ENCODE results near the gene ANKRD6.

ANKRD6 gene

DNA sequence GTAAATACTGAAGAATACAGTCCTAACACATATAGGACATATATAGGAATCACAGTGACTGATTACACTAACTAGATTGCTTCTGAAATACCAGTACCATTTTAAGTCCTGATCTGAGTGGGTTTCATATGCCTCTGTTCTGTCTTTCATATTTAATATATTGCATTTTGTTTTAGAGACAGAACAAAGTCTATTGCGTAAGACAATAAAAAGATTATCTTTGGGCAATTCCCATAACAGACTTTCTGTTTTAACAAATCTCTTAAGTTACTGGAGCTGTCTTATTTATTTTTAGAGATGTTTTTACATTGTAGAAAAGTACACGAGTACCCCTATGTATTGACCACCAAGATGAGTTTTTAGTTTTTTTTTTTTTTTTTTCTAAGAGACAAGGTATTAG, 29.6 kb downstream of the ANKRD6 start:
- no peak overlapping the region for H3K4ac ChIP-seq (ENCODE audit: low read depth, low read length)
- no peaks in the 10 kb centered on the region for H3K79me2 ChIP-seq (ENCODE audit: control insufficient read depth, insufficient read depth, low read length)
- no peak overlapping the region for H3K56ac ChIP-seq (ENCODE audit: low read length)
- no peak overlapping the region for H2BK120ac ChIP-seq (ENCODE audit: low read depth, low read length)
- H3K4me1 ChIP-seq (ENCODE audit: control insufficient read depth, low read depth, low read length): no peaks in the 10 kb centered on the region
- no peak overlapping the region for H3K4me2 ChIP-seq (ENCODE audit: low read length)
- no peaks in the 10 kb centered on the region for H3K27me3 ChIP-seq (ENCODE audit: insufficient read depth, low read length, poor library complexity)
- no peak overlapping the region for H2BK15ac ChIP-seq (replicated peaks; ENCODE audit: low read depth)
- H2BK5ac ChIP-seq (ENCODE audit: low read length): no peak overlapping the region
- no peaks in the 10 kb centered on the region for H3K36me3 ChIP-seq (ENCODE audit: control insufficient read depth, insufficient read depth, low read length)
- no peak overlapping the region for H3K9ac ChIP-seq (ENCODE audit: low read length)
- H2AK5ac ChIP-seq (ENCODE audit: low read length): no peak overlapping the region
- no CpG with 5 or more reads among the region's 2 CpGs for WGBS (ENCODE audit: extremely low coverage, insufficient coverage, low lambda C conversion rate)
- no peak overlapping the region for H4K8ac ChIP-seq (ENCODE audit: low read depth, low read length)
- no peak overlapping the region for H4K5ac ChIP-seq (ENCODE audit: low read length)
- H3K18ac ChIP-seq (ENCODE audit: low read length): no peak overlapping the region
- no peak for DNase-seq
- H3K27ac ChIP-seq (ENCODE audit: low read depth, low read length): no peak overlapping the region
- no peak overlapping the region for H3K23ac ChIP-seq (ENCODE audit: low read length)
- H3K79me1 ChIP-seq (ENCODE audit: low read length): peaks cover 4% of the 10 kb centered on the region
- H3K4me3 ChIP-seq (ENCODE audit: low read length): no peak overlapping the region

DNA sequence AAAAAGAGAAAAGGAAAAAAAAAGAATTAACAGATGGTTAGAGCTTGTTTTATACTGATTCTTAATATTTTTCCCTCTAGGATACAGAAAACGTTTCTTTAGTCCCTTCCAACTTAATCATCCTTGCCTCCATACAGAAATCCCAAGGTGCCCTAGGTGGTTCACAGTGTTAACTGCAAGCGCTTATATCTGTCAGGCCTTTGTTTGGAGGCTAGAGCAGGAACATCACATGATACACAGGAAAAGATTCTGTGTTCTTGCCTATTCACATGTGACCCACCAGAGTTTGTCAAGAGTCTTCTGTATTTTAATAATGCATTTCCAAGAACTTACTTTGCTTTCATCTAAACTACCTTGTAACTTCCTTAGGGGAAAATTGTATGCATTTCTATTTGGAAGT, 31.3 kb downstream of the ANKRD6 start:
- H4K5ac ChIP-seq (ENCODE audit: low read length): no peak overlapping the region
- no peak overlapping the region for H2BK15ac ChIP-seq (replicated peaks; ENCODE audit: low read depth)
- no peak overlapping the region for H3K18ac ChIP-seq (ENCODE audit: low read length)
- H3K27me3 ChIP-seq (ENCODE audit: insufficient read depth, low read length, poor library complexity): no peaks in the 10 kb centered on the region
- no peak overlapping the region for H3K9ac ChIP-seq (ENCODE audit: low read length)
- no peaks in the 10 kb centered on the region for H3K79me2 ChIP-seq (ENCODE audit: control insufficient read depth, insufficient read depth, low read length)
- no peaks in the 10 kb centered on the region for H3K36me3 ChIP-seq (ENCODE audit: control insufficient read depth, insufficient read depth, low read length)
- no peak overlapping the region for H2BK120ac ChIP-seq (ENCODE audit: low read depth, low read length)
- no peak overlapping the region for H3K4ac ChIP-seq (ENCODE audit: low read depth, low read length)
- no peak overlapping the region for H4K8ac ChIP-seq (ENCODE audit: low read depth, low read length)
- H3K4me2 ChIP-seq (ENCODE audit: low read length): no peak overlapping the region
- no peak overlapping the region for H3K56ac ChIP-seq (ENCODE audit: low read length)
- H3K79me1 ChIP-seq (ENCODE audit: low read length): no peaks in the 10 kb centered on the region
- no peak overlapping the region for H3K4me3 ChIP-seq (ENCODE audit: low read length)
- no peak for DNase-seq
- H3K4me1 ChIP-seq (ENCODE audit: control insufficient read depth, low read depth, low read length): no peaks in the 10 kb centered on the region
- no peak overlapping the region for H2AK5ac ChIP-seq (ENCODE audit: low read length)
- no peak overlapping the region for H3K23ac ChIP-seq (ENCODE audit: low read length)
- H2BK5ac ChIP-seq (ENCODE audit: low read length): no peak overlapping the region
- no CpG with 5 or more reads among the region's 2 CpGs for WGBS (ENCODE audit: extremely low coverage, insufficient coverage, low lambda C conversion rate)
- no peak overlapping the region for H3K27ac ChIP-seq (ENCODE audit: low read depth, low read length)

DNA sequence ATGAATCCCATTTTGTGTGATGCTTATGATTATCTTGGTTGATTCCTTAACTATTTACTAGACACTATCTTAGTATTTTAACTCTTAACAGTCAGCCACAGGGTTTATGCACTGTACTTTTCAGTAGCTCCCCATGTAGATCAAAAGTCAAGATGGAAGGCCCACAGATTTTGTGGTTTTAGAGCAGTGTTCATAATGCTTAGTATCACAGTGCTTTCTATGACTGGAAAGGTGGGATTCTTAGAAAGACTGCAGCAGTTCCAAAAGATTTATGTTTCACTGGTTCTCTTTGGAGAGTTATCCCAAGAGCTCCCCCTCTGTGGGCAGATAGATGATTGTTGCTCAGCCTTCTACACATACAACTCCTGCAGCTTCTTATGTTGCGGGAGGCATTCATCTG, 34.5 kb downstream of the ANKRD6 start:
- Histone ChIP-seq H3K4ac (ENCODE audit: low read depth, low read length) (no peak overlapping the region), H3K23ac (ENCODE audit: low read length) (no peak overlapping the region), H3K79me2 (ENCODE audit: control insufficient read depth, insufficient read depth, low read length) (no peaks in the 10 kb centered on the region), H2AK5ac (ENCODE audit: low read length) (no peak overlapping the region), H2BK120ac (ENCODE audit: low read depth, low read length) (no peak overlapping the region), H3K9ac (ENCODE audit: low read length) (no peak overlapping the region), H3K36me3 (ENCODE audit: control insufficient read depth, insufficient read depth, low read length) (no peaks in the 10 kb centered on the region), H3K27ac (ENCODE audit: low read depth, low read length) (no peak overlapping the region), H2BK5ac (ENCODE audit: low read length) (no peak overlapping the region), H3K18ac (ENCODE audit: low read length) (no peak overlapping the region), H3K4me1 (ENCODE audit: control insufficient read depth, low read depth, low read length) (peaks cover 2% of the 10 kb centered on the region), H4K8ac (ENCODE audit: low read depth, low read length) (no peak overlapping the region), H3K4me3 (ENCODE audit: low read length) (no peak overlapping the region), H3K27me3 (ENCODE audit: insufficient read depth, low read length, poor library complexity) (no peaks in the 10 kb centered on the region), H3K4me2 (ENCODE audit: low read length) (no peak overlapping the region), H3K56ac (ENCODE audit: low read length) (no peak overlapping the region), H3K79me1 (ENCODE audit: low read length) (peaks cover 3% of the 10 kb centered on the region), H2BK15ac (replicated peaks; ENCODE audit: low read depth) (no peak overlapping the region), H4K5ac (ENCODE audit: low read length) (no peak overlapping the region)
- no peak for DNase-seq
- WGBS (ENCODE audit: extremely low coverage, insufficient coverage, low lambda C conversion rate): no CpG with 5 or more reads among the region's 1 CpG

DNA sequence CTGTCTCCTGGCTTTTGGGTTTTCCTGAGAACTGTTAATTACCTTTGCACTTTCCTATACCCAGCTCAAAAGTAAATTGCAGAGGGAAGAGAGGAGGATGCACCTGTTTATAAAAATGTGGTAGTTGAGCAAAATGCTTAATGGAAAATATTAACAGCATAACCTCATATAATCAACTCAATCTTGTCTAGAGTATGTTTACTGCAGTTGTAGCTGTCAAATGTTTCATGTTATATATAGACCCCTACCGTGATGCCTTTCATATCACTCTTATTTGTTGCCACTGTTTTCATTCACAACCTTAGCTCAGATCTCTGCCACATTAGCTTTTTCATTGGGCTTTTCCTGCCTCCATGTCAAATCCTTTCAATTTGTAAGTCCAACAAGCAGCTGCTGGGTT, 36.0 kb downstream of the ANKRD6 start:
- Histone ChIP-seq H2BK15ac (replicated peaks; ENCODE audit: low read depth) (no peak overlapping the region), H3K27ac (ENCODE audit: low read depth, low read length) (no peak overlapping the region), H2BK5ac (ENCODE audit: low read length) (no peak overlapping the region), H3K18ac (ENCODE audit: low read length) (no peak overlapping the region), H3K9ac (ENCODE audit: low read length) (no peak overlapping the region), H3K4me1 (ENCODE audit: control insufficient read depth, low read depth, low read length) (peaks cover 2% of the 10 kb centered on the region), H3K79me1 (ENCODE audit: low read length) (peaks cover 5% of the 10 kb centered on the region), H3K4ac (ENCODE audit: low read depth, low read length) (no peak overlapping the region), H3K36me3 (ENCODE audit: control insufficient read depth, insufficient read depth, low read length) (no peaks in the 10 kb centered on the region), H3K79me2 (ENCODE audit: control insufficient read depth, insufficient read depth, low read length) (no peaks in the 10 kb centered on the region), H3K56ac (ENCODE audit: low read length) (no peak overlapping the region), H2BK120ac (ENCODE audit: low read depth, low read length) (no peak overlapping the region), H4K8ac (ENCODE audit: low read depth, low read length) (no peak overlapping the region), H3K4me2 (ENCODE audit: low read length) (no peak overlapping the region), H4K5ac (ENCODE audit: low read length) (no peak overlapping the region), H3K27me3 (ENCODE audit: insufficient read depth, low read length, poor library complexity) (no peaks in the 10 kb centered on the region), H2AK5ac (ENCODE audit: low read length) (no peak overlapping the region), H3K23ac (ENCODE audit: low read length) (no peak overlapping the region), H3K4me3 (ENCODE audit: low read length) (no peak overlapping the region)
- DNase-seq: no peak
- no CpG with 5 or more reads among the region's 1 CpG for WGBS (ENCODE audit: extremely low coverage, insufficient coverage, low lambda C conversion rate)

DNA sequence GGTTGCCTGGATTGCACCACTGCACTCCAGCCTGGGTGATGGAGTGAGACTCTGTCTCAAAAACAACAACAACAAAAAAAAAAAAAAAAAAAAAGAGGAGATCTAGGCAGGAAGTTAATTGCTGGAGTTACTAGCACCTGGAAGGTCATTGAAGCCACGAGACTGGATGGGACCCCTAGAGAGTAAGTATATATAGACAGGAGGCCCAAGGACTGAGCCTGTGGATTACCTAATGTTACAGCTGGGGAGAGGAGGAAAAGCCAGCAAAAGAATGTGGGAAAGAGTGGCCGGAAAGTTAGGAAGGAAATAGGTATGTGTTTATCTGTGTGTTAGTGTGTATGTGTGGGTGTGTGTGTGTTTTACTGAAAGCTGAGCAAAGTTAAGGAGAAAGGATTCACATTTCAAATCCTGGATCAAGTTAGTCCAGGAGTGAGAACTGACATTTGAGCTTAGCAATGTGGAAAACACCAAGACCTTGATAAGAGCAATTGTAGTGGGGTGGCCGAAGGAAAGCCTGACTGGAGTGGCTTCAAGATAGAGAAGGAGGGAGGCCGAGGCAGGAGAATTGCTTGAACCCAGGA, 38.4 kb downstream of the ANKRD6 start:
- Histone ChIP-seq H3K36me3 (ENCODE audit: control insufficient read depth, insufficient read depth, low read length) (no peaks in the 10 kb centered on the region), H4K8ac (ENCODE audit: low read depth, low read length) (no peak overlapping the region)
- 100% methylated on average over 1 of the region's 4 CpGs for WGBS (ENCODE audit: extremely low coverage, insufficient coverage, low lambda C conversion rate)

DNA sequence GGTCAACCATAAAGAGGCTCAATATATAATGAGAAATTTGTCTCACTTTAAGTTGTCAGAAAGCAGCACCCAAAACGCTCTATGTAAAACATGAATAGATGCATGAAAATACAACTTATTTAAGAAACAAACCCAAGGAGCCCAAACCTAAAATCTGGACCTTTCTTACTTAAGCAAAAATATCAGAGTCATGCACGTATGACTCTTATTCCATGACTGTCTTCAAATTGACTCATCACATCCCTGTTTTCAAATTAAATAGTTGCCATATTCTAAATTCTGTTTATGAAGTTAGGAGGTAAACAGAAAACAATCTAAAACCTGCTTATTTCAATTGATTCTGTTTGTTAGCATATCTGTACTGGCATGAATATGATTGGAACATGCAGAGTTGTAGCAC, 42.1 kb downstream of the ANKRD6 start:
- WGBS (ENCODE audit: extremely low coverage, insufficient coverage, low lambda C conversion rate): no CpG with 5 or more reads among the region's 2 CpGs
- Histone ChIP-seq H3K23ac (ENCODE audit: low read length) (no peak overlapping the region), H2BK5ac (ENCODE audit: low read length) (no peak overlapping the region), H3K79me2 (ENCODE audit: control insufficient read depth, insufficient read depth, low read length) (no peaks in the 10 kb centered on the region), H4K5ac (ENCODE audit: low read length) (no peak overlapping the region), H3K56ac (ENCODE audit: low read length) (no peak overlapping the region), H3K4ac (ENCODE audit: low read depth, low read length) (no peak overlapping the region), H4K8ac (ENCODE audit: low read depth, low read length) (no peak overlapping the region), H3K4me1 (ENCODE audit: control insufficient read depth, low read depth, low read length) (peaks cover 2% of the 10 kb centered on the region), H3K4me3 (ENCODE audit: low read length) (no peak overlapping the region), H3K36me3 (ENCODE audit: control insufficient read depth, insufficient read depth, low read length) (no peaks in the 10 kb centered on the region), H3K79me1 (ENCODE audit: low read length) (peaks cover 4% of the 10 kb centered on the region), H3K9ac (ENCODE audit: low read length) (no peak overlapping the region), H3K27me3 (ENCODE audit: insufficient read depth, low read length, poor library complexity) (no peaks in the 10 kb centered on the region), H2BK120ac (ENCODE audit: low read depth, low read length) (no peak overlapping the region), H2AK5ac (ENCODE audit: low read length) (no peak overlapping the region), H3K18ac (ENCODE audit: low read length) (no peak overlapping the region), H3K27ac (ENCODE audit: low read depth, low read length) (no peak overlapping the region), H2BK15ac (replicated peaks; ENCODE audit: low read depth) (no peak overlapping the region), H3K4me2 (ENCODE audit: low read length) (no peak overlapping the region)
- no peak for DNase-seq

More for the DNA sequence above, 38.4 kb downstream of the ANKRD6 start:
- H2BK15ac ChIP-seq (replicated peaks; ENCODE audit: low read depth): no peak overlapping the region
- H3K79me2 ChIP-seq (ENCODE audit: control insufficient read depth, insufficient read depth, low read length): no peaks in the 10 kb centered on the region
- H2BK5ac ChIP-seq (ENCODE audit: low read length): no peak overlapping the region
- no peak overlapping the region for H3K9ac ChIP-seq (ENCODE audit: low read length)
- no peak overlapping the region for H3K4me3 ChIP-seq (ENCODE audit: low read length)
- H3K23ac ChIP-seq (ENCODE audit: low read length): no peak overlapping the region
- no peak overlapping the region for H3K56ac ChIP-seq (ENCODE audit: low read length)
- no peak overlapping the region for H2BK120ac ChIP-seq (ENCODE audit: low read depth, low read length)
- peak; percentile 55 for DNase-seq
- H2AK5ac ChIP-seq (ENCODE audit: low read length): no peak overlapping the region
- H3K27me3 ChIP-seq (ENCODE audit: insufficient read depth, low read length, poor library complexity): no peaks in the 10 kb centered on the region
- peaks cover 5% of the 10 kb centered on the region for H3K79me1 ChIP-seq (ENCODE audit: low read length)
- no peak overlapping the region for H3K18ac ChIP-seq (ENCODE audit: low read length)
- H3K27ac ChIP-seq (ENCODE audit: low read depth, low read length): no peak overlapping the region
- no peak overlapping the region for H4K5ac ChIP-seq (ENCODE audit: low read length)
- H3K4me1 ChIP-seq (ENCODE audit: control insufficient read depth, low read depth, low read length): peaks cover 2% of the 10 kb centered on the region
- no peak overlapping the region for H3K4me2 ChIP-seq (ENCODE audit: low read length)
- H3K4ac ChIP-seq (ENCODE audit: low read depth, low read length): no peak overlapping the region
